ENCODE results near the gene SLC9A9. TPM values are rescaled to one million over a fixed set of nuclear protein-coding genes. Genes with fewer than 3 reads are reported as not detected.

Gene SLC9A9
- total and polyA plus RNA-seq, 8 donors, result 0.58 to 29.7 (median 14.0) TPM

- no peak for DNase-seq
- Histone ChIP-seq H3K4me3 (no peak overlapping the region), H3K4me1 (no peaks in the 10 kb centered on the region), H3K36me3 (no peaks in the 10 kb centered on the region), H3K9me3 (no peaks in the 10 kb centered on the region), H3K27me3 (no peaks in the 10 kb centered on the region), H3K27ac (no peak overlapping the region)
- intact Hi-C loops (cut with DNase I; ENCODE audit: low total_unique reads), result no loop called here
- 89 to 96% (median 92%) methylated on average over 3 of the region's 3 CpGs for WGBS, 5 donors
- TF ChIP-seq POLR2AphosphoS5 (IDR thresholded peaks at IDR 0.05) (no peak), CTCF (IDR thresholded peaks at IDR 0.05) (no peak), EP300 (IDR thresholded peaks at IDR 0.05) (no peak), POLR2A (IDR thresholded peaks at IDR 0.05) (no peak)
Observed at GRCh38 chr3:143859465-143860203, 11.4 kb upstream of the SLC9A9 start.

- WGBS, 5 donors, result 77 to 88% (median 85%) methylated on average over 9 of the region's 9 CpGs
- H3K4me1 ChIP-seq, result no peaks in the 10 kb centered on the region
- intact Hi-C loops (cut with DNase I; ENCODE audit: low total_unique reads), result no loop called here
- no peak for TF ChIP-seq POLR2AphosphoS5 (IDR thresholded peaks at IDR 0.05)
- TF ChIP-seq EP300 (IDR thresholded peaks at IDR 0.05), result no peak
- TF ChIP-seq CTCF (IDR thresholded peaks at IDR 0.05), result no peak
- TF ChIP-seq POLR2A (IDR thresholded peaks at IDR 0.05), result no peak
- no peaks in the 10 kb centered on the region for H3K36me3 ChIP-seq
- H3K27me3 ChIP-seq, result no peaks in the 10 kb centered on the region
- no peak overlapping the region for H3K27ac ChIP-seq
- no peak overlapping the region for H3K4me3 ChIP-seq
- no peak for DNase-seq
- H3K9me3 ChIP-seq, result no peaks in the 10 kb centered on the region
Observed at GRCh38 chr3:143856252-143856970, 8.1 kb upstream of the SLC9A9 start.

GRCh38 chr3:143855183-143855582, 6.9 kb upstream of the SLC9A9 start:
- Histone ChIP-seq H3K4me3 (no peak overlapping the region), H3K27me3 (no peaks in the 10 kb centered on the region), H3K9me3 (no peaks in the 10 kb centered on the region), H3K27ac (no peak overlapping the region), H3K36me3 (no peaks in the 10 kb centered on the region), H3K4me1 (peaks cover 0 to 6% (median 0%) of the 10 kb centered on the region in 4 donors)
- intact Hi-C loops (cut with DNase I; ENCODE audit: low total_unique reads), result no loop called here
- no peak for TF ChIP-seq POLR2A (IDR thresholded peaks at IDR 0.05)
- TF ChIP-seq EP300 (IDR thresholded peaks at IDR 0.05), result no peak
- no peak for TF ChIP-seq POLR2AphosphoS5 (IDR thresholded peaks at IDR 0.05)
- no peak for TF ChIP-seq CTCF (IDR thresholded peaks at IDR 0.05)
- 75 to 95% (median 82%) methylated on average over 3 of the region's 3 CpGs for WGBS, 5 donors
- no peak for DNase-seq

GRCh38 chr3:143851331-143852017, 3.2 kb upstream of the SLC9A9 start:
- H3K4me1 ChIP-seq, result peaks cover 0 to 32% (median 6%) of the 10 kb centered on the region in 4 donors
- H3K9me3 ChIP-seq, result no peaks in the 10 kb centered on the region
- DNase-seq, result no peak
- no peak overlapping the region for H3K27ac ChIP-seq
- H3K4me3 ChIP-seq, result no peak overlapping the region
- 86 to 97% (median 93%) methylated on average over 5 of the region's 5 CpGs for WGBS, 5 donors
- intact Hi-C loops (cut with DNase I; ENCODE audit: low total_unique reads), result no loop called here
- H3K36me3 ChIP-seq, result no peaks in the 10 kb centered on the region
- TF ChIP-seq POLR2A (IDR thresholded peaks at IDR 0.05) (no peak), POLR2AphosphoS5 (IDR thresholded peaks at IDR 0.05) (no peak), EP300 (IDR thresholded peaks at IDR 0.05) (no peak), CTCF (IDR thresholded peaks at IDR 0.05) (no peak)
- H3K27me3 ChIP-seq, result no peaks in the 10 kb centered on the region
